Muscle of leg (tissue), 11 donors: ENCODE results near the gene KRTAP10-12. TPM values are rescaled to one million over a fixed set of nuclear protein-coding genes. Genes with fewer than 3 reads are reported as not detected.

Experiments
- DNase-seq: peaks from one replicate; pipeline ENCODE4 v3.0.0; 2013
- H3K27ac ChIP-seq: one replicate; pipeline ENCODE4 v1.5.1; 2013; ENCODE audit warnings: mild to moderate bottlenecking, low read length, control low read depth
- H3K27me3 ChIP-seq: one replicate; pipeline ENCODE4 v1.6.1; 2013; ENCODE audit warnings: low read length; ENCODE audit not compliant: control insufficient read depth, insufficient read depth
- H3K36me3 ChIP-seq: one replicate; pipeline ENCODE4 v1.6.1; 2013; ENCODE audit warnings: low read length; ENCODE audit not compliant: control insufficient read depth, insufficient read depth
- H3K4me1 ChIP-seq: one replicate; pipeline ENCODE4 v1.6.1; 2013; ENCODE audit warnings: low read length; ENCODE audit not compliant: control insufficient read depth, insufficient read depth
- H3K4me3 ChIP-seq: one replicate; pipeline ENCODE4 v1.5.1; 2013; ENCODE audit warnings: low read length, control low read depth
- H3K9me3 ChIP-seq: replicated peaks from 2 replicates; pipeline ENCODE4 v1.6.1; 2013; ENCODE audit warnings: low read depth, low read length; ENCODE audit not compliant: control insufficient read depth
- WGBS: methylation state at CpG from one replicate; pipeline ENCODE4 v1.1.5; 2013; ENCODE audit warnings: missing lambda C conversion rate; ENCODE audit not compliant: insufficient coverage; 5-methylcytosine and 5-hydroxymethylcytosine counted together
- polyA plus RNA-seq, 8 donors: library from polyadenylated mRNA; unstranded; fragments of 120-200 nt; gene quantifications; one replicate each; pipeline versions ENCODE4 v1.2.1 to v1.2.3, GENCODE V29; 2013; ENCODE audit warnings: inconsistent platforms in 1 of 8, low replicate concordance in 1 of 8; ENCODE audit not compliant: insufficient read length in 8 of 8, insufficient read depth in 1 of 8
- total RNA-seq: library from RNA; stranded (reverse); fragments of 120-200 nt; gene quantifications from one replicate; pipeline ENCODE4 v1.2.4, GENCODE V29; 2013

The KRTAP10-12 gene
- total and polyA plus RNA-seq, 9 donors: not detected

- WGBS: 24% methylated on average over 35 of the region's 35 CpGs
- DNase-seq: no peak
- no peak overlapping the region for H3K27ac ChIP-seq
- H3K27me3 ChIP-seq: peaks cover 69% of the 10 kb centered on the region
- H3K4me1 ChIP-seq: peaks cover 4% of the 10 kb centered on the region
- H3K36me3 ChIP-seq: no peaks in the 10 kb centered on the region
- H3K9me3 ChIP-seq: peaks cover under 1% of the 10 kb centered on the region
- no peak overlapping the region for H3K4me3 ChIP-seq
Measured at GRCh38 chr21:44697811-44698734, 1.1 kb downstream of the KRTAP10-12 start.

DNA sequence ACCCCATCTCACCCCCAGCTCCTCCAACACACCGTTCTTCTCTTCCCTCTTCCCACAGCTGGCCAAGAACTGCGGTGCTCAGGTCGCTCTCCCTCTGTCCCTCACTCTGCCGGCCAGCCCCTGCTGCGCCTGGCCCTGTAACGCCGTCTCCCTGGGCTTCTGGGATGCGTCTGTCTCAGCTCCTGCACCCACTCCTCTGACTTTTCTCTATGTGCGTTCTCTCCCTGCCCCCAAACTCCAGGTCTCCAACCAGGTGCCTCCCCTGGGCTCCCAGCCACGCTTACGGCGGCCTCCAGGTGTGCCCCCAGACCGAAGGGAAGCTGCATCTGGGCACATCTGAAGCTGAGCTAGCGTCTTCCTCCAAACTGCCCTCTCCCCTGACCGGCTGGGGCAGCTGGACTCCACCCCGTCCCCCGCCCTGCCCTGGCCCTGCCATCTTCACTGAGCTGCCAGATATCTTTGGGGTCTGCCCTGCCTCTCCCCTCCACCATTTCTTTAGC lies 2.6 kb downstream of the KRTAP10-12 start:
- Histone ChIP-seq H3K4me3 (no peak overlapping the region), H3K36me3 (no peaks in the 10 kb centered on the region), H3K27ac (no peak overlapping the region), H3K9me3 (no peaks in the 10 kb centered on the region), H3K27me3 (peaks cover 83% of the 10 kb centered on the region), H3K4me1 (peaks cover 4% of the 10 kb centered on the region)
- DNase-seq: no peak
- WGBS: 27% methylated on average over 14 of the region's 17 CpGs

DNA sequence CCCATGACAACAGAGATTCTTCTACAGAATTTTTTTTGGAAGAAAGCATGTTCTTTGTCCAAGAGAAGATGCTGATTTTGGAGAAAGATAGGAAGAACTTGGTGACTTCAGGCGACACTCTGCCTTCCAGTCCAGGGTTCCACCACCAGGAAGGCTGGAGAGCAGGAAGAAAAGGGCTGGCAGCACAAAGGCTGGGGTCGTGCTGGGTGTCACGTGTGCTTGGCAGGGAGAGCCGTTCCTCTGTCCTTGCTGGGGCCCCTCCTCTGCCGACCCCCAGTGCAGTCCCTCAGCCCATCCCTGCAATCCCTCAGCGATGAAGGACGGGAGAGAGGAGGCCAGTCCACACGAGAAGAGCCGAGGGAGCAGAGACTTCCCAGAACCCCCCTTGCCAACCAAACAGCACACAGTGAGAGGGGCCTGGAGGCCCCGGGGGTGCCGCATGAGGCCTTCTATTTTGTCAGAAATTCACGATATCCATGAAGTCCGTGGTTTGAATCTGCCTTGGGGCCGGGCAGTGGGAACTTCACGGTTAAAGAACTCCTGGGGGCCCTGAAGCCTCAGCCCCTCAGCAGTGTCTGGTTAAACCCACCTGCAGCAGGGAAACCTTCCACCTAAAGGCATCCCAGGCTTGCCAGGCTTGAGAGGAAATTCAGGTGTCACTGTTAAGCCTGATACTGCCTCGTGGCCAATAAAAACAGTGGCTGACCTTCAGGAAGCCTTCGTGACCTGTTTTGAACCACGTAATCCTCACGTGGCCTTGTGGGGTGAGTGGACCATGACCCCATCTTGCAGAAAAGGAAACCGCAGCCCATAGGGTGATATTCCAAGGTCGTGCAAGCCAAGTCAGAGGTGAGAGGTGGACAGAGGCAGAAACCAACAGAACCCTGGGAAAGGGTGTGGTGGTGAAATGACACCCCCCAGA lies 3.4 kb downstream of the KRTAP10-12 start:
- no peak for DNase-seq
- Histone ChIP-seq H3K4me3 (no peak overlapping the region), H3K4me1 (peaks cover 4% of the 10 kb centered on the region), H3K9me3 (no peaks in the 10 kb centered on the region), H3K27me3 (peaks cover 81% of the 10 kb centered on the region), H3K27ac (no peak overlapping the region), H3K36me3 (no peaks in the 10 kb centered on the region)
- 52% methylated on average over 16 of the region's 21 CpGs for WGBS

GRCh38 chr21:44701023-44701400 lies 4.0 kb downstream of the KRTAP10-12 start:
- DNase-seq: no peak
- peaks cover 83% of the 10 kb centered on the region for H3K27me3 ChIP-seq
- no peaks in the 10 kb centered on the region for H3K9me3 ChIP-seq
- H3K4me1 ChIP-seq: peaks cover 4% of the 10 kb centered on the region
- H3K36me3 ChIP-seq: no peaks in the 10 kb centered on the region
- 84% methylated on average over 6 of the region's 14 CpGs for WGBS
- no peak overlapping the region for H3K4me3 ChIP-seq
- no peak overlapping the region for H3K27ac ChIP-seq

- WGBS: 17% methylated on average over 12 of the region's 12 CpGs
- H3K27me3 ChIP-seq: peaks cover 87% of the 10 kb centered on the region
- DNase-seq: no peak
- peaks cover 4% of the 10 kb centered on the region for H3K4me1 ChIP-seq
- H3K9me3 ChIP-seq: no peaks in the 10 kb centered on the region
- H3K4me3 ChIP-seq: no peak overlapping the region
- H3K36me3 ChIP-seq: no peaks in the 10 kb centered on the region
- H3K27ac ChIP-seq: no peak overlapping the region
Measured at GRCh38 chr21:44701541-44701940, 4.6 kb downstream of the KRTAP10-12 start.

- Histone ChIP-seq H3K27me3 (peaks cover 89% of the 10 kb centered on the region), H3K27ac (no peak overlapping the region), H3K36me3 (no peaks in the 10 kb centered on the region), H3K4me1 (peaks cover 4% of the 10 kb centered on the region), H3K9me3 (no peaks in the 10 kb centered on the region), H3K4me3 (no peak overlapping the region)
- no peak for DNase-seq
- 63% methylated on average over 22 of the region's 22 CpGs for WGBS
Measured at GRCh38 chr21:44702111-44702972, 5.4 kb downstream of the KRTAP10-12 start.

DNA sequence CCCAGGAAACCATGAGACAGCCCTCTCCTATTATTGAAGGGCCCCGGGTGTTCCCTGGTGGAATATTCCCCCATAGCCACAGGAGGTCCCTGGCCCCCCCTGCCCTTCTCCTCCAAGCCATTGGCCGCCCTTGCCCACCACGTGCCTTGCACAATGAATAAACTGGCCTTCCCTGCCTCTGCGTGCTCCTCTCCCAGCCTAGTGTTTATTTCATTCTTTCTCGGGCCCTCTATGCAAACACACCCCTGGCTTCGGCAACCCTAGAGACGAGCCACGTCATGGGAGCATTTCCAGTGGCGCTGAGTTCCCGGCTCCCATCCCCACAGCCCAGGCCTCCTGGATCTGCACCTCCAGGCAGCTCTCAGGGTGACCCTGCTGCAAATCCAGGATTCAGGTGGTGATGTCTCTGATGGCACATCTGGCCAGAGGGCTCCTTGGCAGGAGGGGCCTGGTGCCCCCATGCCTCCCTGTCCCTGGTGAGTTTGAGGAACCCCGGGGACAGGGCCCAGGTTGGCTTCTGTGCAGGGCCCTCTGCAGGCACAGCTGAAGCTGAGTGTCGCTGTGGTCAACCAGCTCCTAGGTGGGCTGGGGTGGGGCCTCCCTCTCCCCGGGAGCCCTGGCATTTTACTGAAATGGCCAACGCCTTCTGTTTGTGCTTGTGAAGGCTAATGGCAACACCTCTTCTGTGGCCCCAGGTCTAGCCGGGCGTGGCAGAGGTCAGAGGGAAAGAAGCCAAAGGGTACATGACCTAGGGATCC lies 6.2 kb downstream of the KRTAP10-12 start:
- peaks cover under 1% of the 10 kb centered on the region for H3K4me1 ChIP-seq
- 41% methylated on average over 15 of the region's 16 CpGs for WGBS
- H3K27ac ChIP-seq: no peak overlapping the region
- peaks cover 89% of the 10 kb centered on the region for H3K27me3 ChIP-seq
- H3K9me3 ChIP-seq: no peaks in the 10 kb centered on the region
- H3K4me3 ChIP-seq: no peak overlapping the region
- no peaks in the 10 kb centered on the region for H3K36me3 ChIP-seq
- no peak for DNase-seq

GRCh38 chr21:44703731-44704635 lies 7.0 kb downstream of the KRTAP10-12 start:
- 38% methylated on average over 8 of the region's 13 CpGs for WGBS
- DNase-seq: no peak
- Histone ChIP-seq H3K4me1 (peaks cover 7% of the 10 kb centered on the region), H3K9me3 (no peaks in the 10 kb centered on the region), H3K27me3 (peaks cover 90% of the 10 kb centered on the region), H3K4me3 (no peak overlapping the region), H3K27ac (no peak overlapping the region), H3K36me3 (no peaks in the 10 kb centered on the region)
